Stimulated activated CD8-positive, alpha-beta memory T cell treated with anti-CD3 and anti-CD28 coated beads, Interleukin-12 subunit alpha, Interleukin-12 subunit beta, amount 100 ng/mL, for 24 hours (primary cell): ENCODE results near the gene KLLN.
A peak's percentile ranks its signal among the peaks of the same experiment; 100 is the strongest.
"Not testable (repeated sequence)": the region's sequence is repeated elsewhere in the genome, so short reads cannot be mapped to it uniquely, and the experiment has no call there.

Experiments
- DNase-seq: peaks from one replicate; pipeline ENCODE4 v3.0.0-alpha.2; 2020; ENCODE audit errors: extremely low read depth

Gene KLLN

DNA sequence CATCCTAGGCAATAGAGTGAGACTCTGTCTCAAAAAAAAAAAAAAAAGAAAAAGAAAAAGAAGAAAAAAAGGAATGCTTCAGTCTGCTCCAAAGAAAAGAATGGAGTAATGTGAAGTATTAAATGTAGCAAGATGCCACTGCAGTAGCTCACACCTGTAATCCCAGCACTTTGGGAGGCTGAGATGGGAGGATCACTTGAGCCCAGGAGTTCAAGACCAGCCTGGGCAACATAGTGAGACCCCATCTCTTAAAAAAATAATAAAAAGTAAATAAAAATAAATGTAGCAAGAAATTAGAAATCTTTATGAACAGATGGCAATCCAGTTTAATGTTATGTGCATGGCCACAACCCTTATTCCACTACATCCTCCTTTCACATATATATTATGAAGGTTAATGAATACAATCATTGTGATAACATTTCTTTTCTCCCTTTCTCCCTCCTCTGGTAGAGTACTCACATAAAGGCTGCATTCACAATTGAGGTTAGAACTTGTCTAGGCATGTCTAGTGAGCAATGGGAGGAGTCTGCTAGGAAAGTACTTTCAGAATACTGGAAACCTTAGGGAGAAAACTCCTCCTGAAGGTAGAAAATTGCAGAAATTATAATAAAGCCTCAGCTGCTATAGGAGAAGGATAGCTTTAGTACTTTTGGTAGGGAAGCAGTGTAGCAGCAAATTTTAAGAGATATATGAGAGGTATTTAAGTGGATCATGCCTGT is 20.4 kb downstream of the KLLN start:
- no peak for DNase-seq

- no peak for DNase-seq
Measured at GRCh38 chr10:87842220-87842641, 21.1 kb downstream of the KLLN start.

- no peak for DNase-seq
Measured at GRCh38 chr10:87841186-87841585, 22.1 kb downstream of the KLLN start.

GRCh38 chr10:87838650-87839049 is 24.7 kb downstream of the KLLN start:
- no peak for DNase-seq

DNA sequence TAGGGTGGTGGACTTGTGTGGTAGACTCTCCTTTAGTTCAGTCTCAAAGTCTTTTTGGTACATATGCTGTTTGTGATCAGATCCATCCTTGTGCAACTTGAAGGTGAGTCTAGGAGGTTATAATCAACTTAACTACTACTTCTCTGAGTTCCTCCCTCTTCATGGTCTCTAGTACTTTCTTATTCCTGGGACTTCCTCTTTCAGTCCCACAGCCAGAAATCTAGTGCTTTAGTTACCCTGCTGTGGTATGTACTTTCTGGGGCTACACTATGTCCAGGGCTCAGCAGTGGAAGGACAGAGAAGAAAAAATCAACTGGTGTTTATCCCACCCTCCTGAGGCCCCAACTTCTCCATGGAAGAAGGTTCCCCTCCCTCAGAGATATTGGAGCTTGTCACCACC is 25.9 kb downstream of the KLLN start:
- no peak for DNase-seq

GRCh38 chr10:87836098-87836497 is 27.2 kb downstream of the KLLN start:
- DNase-seq, result no peak

DNA sequence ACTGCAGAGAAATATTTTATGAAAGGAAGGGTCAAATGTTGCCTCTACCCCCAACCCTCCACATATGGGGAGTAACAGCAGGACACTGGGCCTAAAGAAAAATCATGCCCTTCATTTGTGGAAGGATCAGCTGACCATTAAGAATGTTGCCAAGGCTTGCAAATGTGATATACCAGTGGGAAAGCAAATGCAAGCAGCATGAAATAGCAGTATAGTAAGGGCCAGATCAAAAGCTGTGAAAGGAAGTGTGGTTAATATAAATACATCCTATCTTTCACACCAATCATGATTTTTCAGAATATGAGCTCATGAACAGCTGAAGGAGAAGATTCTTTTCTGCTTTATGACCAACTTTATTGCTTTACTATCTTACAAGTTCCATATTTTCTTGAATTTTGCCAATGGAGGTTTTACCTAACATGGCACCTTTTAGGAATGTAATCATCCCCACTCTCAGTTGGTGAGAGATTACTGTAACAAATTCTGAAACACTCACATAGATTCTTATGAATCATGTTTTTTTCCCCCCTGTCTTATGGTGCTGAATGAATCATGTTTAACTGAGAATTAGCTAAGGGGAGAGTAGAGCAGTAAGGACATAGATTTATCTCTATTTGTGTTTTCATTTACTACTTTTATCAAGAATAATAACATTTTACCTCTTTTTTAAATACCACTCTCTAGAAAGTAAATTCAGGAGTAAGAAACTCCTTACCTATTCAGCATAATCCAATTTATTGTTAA is 33.2 kb downstream of the KLLN start:
- DNase-seq, result no peak

DNA sequence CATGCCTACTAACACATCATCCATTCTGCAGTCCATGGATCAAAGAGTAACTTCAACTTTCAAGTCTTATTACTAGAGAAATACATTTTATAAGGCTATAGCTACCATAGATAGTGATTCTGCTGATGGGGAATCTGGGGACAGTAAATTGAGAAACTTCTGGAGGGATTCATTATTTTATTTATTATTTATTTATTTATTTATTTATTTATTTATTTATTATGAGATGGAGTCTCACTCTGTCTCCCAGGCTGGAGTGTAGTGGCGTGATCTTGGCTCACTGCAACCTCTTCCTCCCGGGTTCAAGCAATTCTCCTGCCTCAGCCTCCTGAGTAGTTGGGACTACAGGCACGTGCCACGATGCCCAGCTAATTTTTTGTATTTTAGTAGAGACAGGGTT is 34.3 kb downstream of the KLLN start:
- not testable (repeated sequence) for DNase-seq

DNA sequence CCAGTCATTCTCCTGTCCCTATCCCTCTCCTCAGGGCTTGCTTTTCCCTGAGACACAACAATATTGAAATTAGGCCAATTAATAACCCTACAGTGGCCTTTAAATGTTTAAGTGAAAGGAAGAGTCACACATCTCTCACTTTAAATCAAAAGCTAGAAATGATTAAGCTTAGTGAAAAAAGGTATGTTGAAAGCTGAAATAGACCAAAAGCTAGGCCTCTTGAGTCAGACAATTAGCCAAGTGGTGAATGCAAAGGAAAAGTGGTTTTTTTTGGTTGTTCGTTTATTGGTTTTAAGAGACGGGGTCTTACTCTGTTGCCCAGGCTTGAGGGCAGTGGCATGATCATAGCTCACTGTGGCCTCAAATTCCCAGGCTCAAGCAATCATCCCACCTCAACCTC is 35.7 kb downstream of the KLLN start:
- no peak for DNase-seq

GRCh38 chr10:87826653-87827052 is 36.7 kb downstream of the KLLN start:
- no peak for DNase-seq

GRCh38 chr10:87819289-87819585 is 44.1 kb downstream of the KLLN start:
- DNase-seq, result no peak

- DNase-seq, result peak; percentile 45
Measured at GRCh38 chr10:87818505-87819288, 44.6 kb downstream of the KLLN start.

GRCh38 chr10:87817609-87818504 is 45.5 kb downstream of the KLLN start, which contains the start of gene ATAD1:
TSS of gene ATAD1 (minus strand) at chr10:87818226. CDS start at chr10:87814599, 3,627 bp downstream.
- peak; percentile 58 for DNase-seq

- DNase-seq, result no peak
Measured at GRCh38 chr10:87816898-87817608, 46.3 kb downstream of the KLLN start.

- no peak for DNase-seq
Measured at GRCh38 chr10:87816163-87816897, 47.0 kb downstream of the KLLN start.
